ENCODE measurements around the gene XYLT1.

DNA sequence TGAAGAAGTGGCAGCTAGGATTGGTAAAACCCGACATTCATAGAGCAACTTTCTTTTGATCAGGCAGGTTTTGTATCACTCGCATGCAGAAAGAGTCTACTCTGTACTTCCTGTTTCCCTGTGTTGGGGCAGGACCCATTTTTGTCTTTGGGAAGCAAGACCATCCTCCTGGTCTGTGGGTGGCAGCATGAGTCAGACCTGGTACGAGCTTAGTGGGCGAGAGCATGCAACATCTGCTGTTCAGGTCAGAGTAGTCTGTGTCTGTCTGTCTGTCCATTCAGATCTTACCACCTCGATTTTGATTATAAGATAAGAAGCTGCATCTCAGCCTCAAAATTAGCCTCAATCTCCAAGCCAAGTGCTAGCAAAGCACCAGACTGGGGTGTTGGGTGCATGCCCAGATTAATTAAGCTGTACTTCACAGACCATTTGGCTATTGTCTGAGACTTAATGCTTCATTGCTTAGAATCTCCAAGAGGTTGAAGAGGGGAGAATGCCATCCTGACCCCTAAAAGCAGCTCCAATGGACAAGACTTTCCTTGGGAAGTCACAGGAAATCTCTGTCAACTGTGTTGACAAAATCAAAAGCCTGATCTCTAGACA lies 110.9 kb downstream of the XYLT1 start:
- TF ChIP-seq, protein P1, sequence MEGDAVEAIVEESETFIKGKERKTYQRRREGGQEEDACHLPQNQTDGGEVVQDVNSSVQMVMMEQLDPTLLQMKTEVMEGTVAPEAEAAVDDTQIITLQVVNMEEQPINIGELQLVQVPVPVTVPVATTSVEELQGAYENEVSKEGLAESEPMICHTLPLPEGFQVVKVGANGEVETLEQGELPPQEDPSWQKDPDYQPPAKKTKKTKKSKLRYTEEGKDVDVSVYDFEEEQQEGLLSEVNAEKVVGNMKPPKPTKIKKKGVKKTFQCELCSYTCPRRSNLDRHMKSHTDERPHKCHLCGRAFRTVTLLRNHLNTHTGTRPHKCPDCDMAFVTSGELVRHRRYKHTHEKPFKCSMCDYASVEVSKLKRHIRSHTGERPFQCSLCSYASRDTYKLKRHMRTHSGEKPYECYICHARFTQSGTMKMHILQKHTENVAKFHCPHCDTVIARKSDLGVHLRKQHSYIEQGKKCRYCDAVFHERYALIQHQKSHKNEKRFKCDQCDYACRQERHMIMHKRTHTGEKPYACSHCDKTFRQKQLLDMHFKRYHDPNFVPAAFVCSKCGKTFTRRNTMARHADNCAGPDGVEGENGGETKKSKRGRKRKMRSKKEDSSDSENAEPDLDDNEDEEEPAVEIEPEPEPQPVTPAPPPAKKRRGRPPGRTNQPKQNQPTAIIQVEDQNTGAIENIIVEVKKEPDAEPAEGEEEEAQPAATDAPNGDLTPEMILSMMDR (IDR thresholded peaks at IDR 0.05) = no peak
- TF ChIP-seq POLR2A (IDR thresholded peaks at IDR 0.05) = no peak
